Measurements from ENCODE around the gene TRHDE. TPM values are rescaled to one million over a fixed set of nuclear protein-coding genes. Genes with fewer than 3 reads are reported as not detected.

Gene TRHDE
- total and polyA plus RNA-seq, 3 donors from 2014 or later, result 2.8 to 8.5 (median 3.9) TPM

DNA sequence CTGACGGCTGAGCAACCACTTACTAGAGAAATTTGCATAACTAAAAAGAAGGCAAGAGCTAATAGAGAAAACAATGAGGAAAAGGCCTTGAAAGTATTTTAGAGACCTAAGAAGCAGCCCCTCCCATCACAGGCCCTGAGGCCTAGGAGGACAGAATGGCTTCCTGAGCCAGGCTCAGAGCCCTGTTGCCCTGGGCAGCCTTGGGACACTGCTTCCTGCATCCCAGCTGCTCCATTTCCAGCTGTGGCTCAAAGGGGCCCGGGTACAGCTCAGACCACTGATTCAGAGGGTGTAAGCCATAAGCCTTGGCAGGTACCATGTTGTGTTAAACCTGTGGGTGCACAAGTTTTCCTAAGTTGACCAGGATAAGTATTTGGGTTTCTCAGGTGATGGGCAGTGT is 181.4 kb downstream of the TRHDE start:
- H3K27me3 ChIP-seq, result no peaks in the 10 kb centered on the region
- H3K9me3 ChIP-seq, result no peaks in the 10 kb centered on the region
- DNase-seq, result no peak
- H3K27ac ChIP-seq, result no peak overlapping the region
- H3K4me3 ChIP-seq, result no peak overlapping the region
- H3K4me1 ChIP-seq, result no peaks in the 10 kb centered on the region
- 75 to 100% methylated on average over 2 of the region's 2 CpGs for WGBS, 2 donors
- no peak for TF ChIP-seq POLR2A (IDR thresholded peaks at IDR 0.05)
- TF ChIP-seq, protein P1, sequence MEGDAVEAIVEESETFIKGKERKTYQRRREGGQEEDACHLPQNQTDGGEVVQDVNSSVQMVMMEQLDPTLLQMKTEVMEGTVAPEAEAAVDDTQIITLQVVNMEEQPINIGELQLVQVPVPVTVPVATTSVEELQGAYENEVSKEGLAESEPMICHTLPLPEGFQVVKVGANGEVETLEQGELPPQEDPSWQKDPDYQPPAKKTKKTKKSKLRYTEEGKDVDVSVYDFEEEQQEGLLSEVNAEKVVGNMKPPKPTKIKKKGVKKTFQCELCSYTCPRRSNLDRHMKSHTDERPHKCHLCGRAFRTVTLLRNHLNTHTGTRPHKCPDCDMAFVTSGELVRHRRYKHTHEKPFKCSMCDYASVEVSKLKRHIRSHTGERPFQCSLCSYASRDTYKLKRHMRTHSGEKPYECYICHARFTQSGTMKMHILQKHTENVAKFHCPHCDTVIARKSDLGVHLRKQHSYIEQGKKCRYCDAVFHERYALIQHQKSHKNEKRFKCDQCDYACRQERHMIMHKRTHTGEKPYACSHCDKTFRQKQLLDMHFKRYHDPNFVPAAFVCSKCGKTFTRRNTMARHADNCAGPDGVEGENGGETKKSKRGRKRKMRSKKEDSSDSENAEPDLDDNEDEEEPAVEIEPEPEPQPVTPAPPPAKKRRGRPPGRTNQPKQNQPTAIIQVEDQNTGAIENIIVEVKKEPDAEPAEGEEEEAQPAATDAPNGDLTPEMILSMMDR (IDR thresholded peaks at IDR 0.05), result no peak
- intact Hi-C loops (cut with DNase I; ENCODE audit: low total_unique reads), result no loop called here
- no peaks in the 10 kb centered on the region for H3K36me3 ChIP-seq (ENCODE audit: low read depth, missing control alignments)

DNA sequence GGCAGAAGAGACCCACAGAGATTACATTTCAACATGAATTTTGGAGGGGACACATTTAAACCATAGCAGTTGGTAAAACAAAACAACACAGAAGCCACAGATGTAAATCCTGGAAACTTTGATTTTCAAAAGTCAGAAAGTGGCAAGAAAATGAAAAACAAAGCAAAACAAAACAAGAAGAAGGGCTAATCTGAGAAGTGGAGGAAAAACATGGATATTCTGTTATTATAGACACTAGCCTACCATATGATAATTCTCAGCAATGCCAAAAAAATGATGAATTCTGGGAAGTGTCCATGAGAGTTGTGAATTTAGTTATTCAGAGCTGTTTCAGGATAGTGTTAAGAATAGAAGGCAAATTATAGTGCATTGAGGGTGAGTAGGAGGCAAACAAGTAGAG is 192.3 kb downstream of the TRHDE start:
- no peak for DNase-seq
- H3K36me3 ChIP-seq (ENCODE audit: low read depth, missing control alignments), result no peaks in the 10 kb centered on the region
- intact Hi-C loops (cut with DNase I; ENCODE audit: low total_unique reads), result no loop called here
- no peaks in the 10 kb centered on the region for H3K27me3 ChIP-seq
- no peak overlapping the region for H3K4me3 ChIP-seq
- no peaks in the 10 kb centered on the region for H3K4me1 ChIP-seq
- H3K9me3 ChIP-seq, result no peaks in the 10 kb centered on the region
- TF ChIP-seq POLR2A (IDR thresholded peaks at IDR 0.05), result no peak
- TF ChIP-seq, protein P1 (IDR thresholded peaks at IDR 0.05), result no peak
- H3K27ac ChIP-seq, result no peak overlapping the region

GRCh38 chr12:72465155-72465554 is 193.0 kb downstream of the TRHDE start:
- intact Hi-C loops (cut with DNase I; ENCODE audit: low total_unique reads), result no loop called here
- Histone ChIP-seq H3K36me3 (ENCODE audit: low read depth, missing control alignments) (no peaks in the 10 kb centered on the region), H3K4me3 (no peak overlapping the region), H3K27me3 (no peaks in the 10 kb centered on the region), H3K9me3 (no peaks in the 10 kb centered on the region), H3K4me1 (no peaks in the 10 kb centered on the region), H3K27ac (no peak overlapping the region)
- no peak for TF ChIP-seq POLR2A (IDR thresholded peaks at IDR 0.05)
- TF ChIP-seq, protein P1 (IDR thresholded peaks at IDR 0.05), result no peak
- 96 to 97% methylated on average over 1 of the region's 1 CpG for WGBS, 2 donors
- DNase-seq, result no peak

GRCh38 chr12:72465940-72466630 is 193.9 kb downstream of the TRHDE start:
- DNase-seq, result no peak
- no peaks in the 10 kb centered on the region for H3K36me3 ChIP-seq (ENCODE audit: low read depth, missing control alignments)
- no peaks in the 10 kb centered on the region for H3K4me1 ChIP-seq
- TF ChIP-seq, protein P1 (IDR thresholded peaks at IDR 0.05), result no peak
- no peak for TF ChIP-seq POLR2A (IDR thresholded peaks at IDR 0.05)
- H3K9me3 ChIP-seq, result no peaks in the 10 kb centered on the region
- H3K27ac ChIP-seq, result no peak overlapping the region
- H3K4me3 ChIP-seq, result no peak overlapping the region
- intact Hi-C loops (cut with DNase I; ENCODE audit: low total_unique reads), result no loop called here
- WGBS, 2 donors, result 88 to 91% methylated on average over 5 of the region's 5 CpGs
- no peaks in the 10 kb centered on the region for H3K27me3 ChIP-seq

- no peak for DNase-seq
- H3K4me3 ChIP-seq, result no peak overlapping the region
These were observed 195.8 kb downstream of the TRHDE start for GRCh38 chr12:72467985-72468384.

More at GRCh38 chr12:72467985-72468384, 195.8 kb downstream of the TRHDE start:
- H3K27ac ChIP-seq, result no peak overlapping the region
- no peaks in the 10 kb centered on the region for H3K4me1 ChIP-seq
- 86 to 91% methylated on average over 2 of the region's 2 CpGs for WGBS, 2 donors
- H3K9me3 ChIP-seq, result no peaks in the 10 kb centered on the region
- TF ChIP-seq, protein P1 (IDR thresholded peaks at IDR 0.05), result no peak
- no peak for TF ChIP-seq POLR2A (IDR thresholded peaks at IDR 0.05)
- no peaks in the 10 kb centered on the region for H3K27me3 ChIP-seq
- H3K36me3 ChIP-seq (ENCODE audit: low read depth, missing control alignments), result no peaks in the 10 kb centered on the region
- intact Hi-C loops (cut with DNase I; ENCODE audit: low total_unique reads), result no loop called here

Measured in testis (tissue), 3 donors.